CD14-positive monocyte (primary cell): ENCODE data around the gene PRCP. TPM values are rescaled to one million over a fixed set of nuclear protein-coding genes. Genes with fewer than 3 reads are reported as not detected.

Experiments used
- DNase-seq, 3 donors: peaks; one replicate each; pipeline ENCODE4 v3.0.0-alpha.2; 2011 to 2022
- H2AFZ ChIP-seq: 2 replicates; pipeline ENCODE4 v1.6.0; 2012; ENCODE audit warnings: mild to moderate bottlenecking, low read depth, low read length, inconsistent platforms; ENCODE audit not compliant: insufficient read depth, poor library complexity, severe bottlenecking
- H3K27ac ChIP-seq, 2 donors: 1 replicate in 1 of 2; 2 replicates in 1 of 2; pipeline ENCODE4 v1.5.1; 2012 to 2013; ENCODE audit warnings: low read length in 2 of 2, control low read depth in 1 of 2, inconsistent platforms in 1 of 2, low read depth in 1 of 2, mild to moderate bottlenecking in 1 of 2
- H3K27me3 ChIP-seq, 2 donors: one replicate each; pipeline versions ENCODE4 v1.6.0 to v1.6.1; 2011 to 2013; ENCODE audit warnings: low read length in 2 of 2; ENCODE audit not compliant: control insufficient read depth in 2 of 2, insufficient read depth in 2 of 2
- H3K36me3 ChIP-seq, 2 donors: replicated peaks in 1 of 2; 1 replicate in 1 of 2; 2 replicates in 1 of 2; pipeline versions ENCODE4 v1.5.1 to v1.6.1; 2012 to 2013; ENCODE audit warnings: low read length in 2 of 2, control low read depth in 1 of 2, inconsistent platforms in 1 of 2, mild to moderate bottlenecking in 1 of 2; ENCODE audit not compliant: insufficient read depth in 2 of 2, control insufficient read depth in 1 of 2
- H3K4me1 ChIP-seq, 2 donors: 1 replicate in 1 of 2; 2 replicates in 1 of 2; pipeline versions ENCODE4 v1.5.1 to v1.6.1; 2012 to 2013; ENCODE audit warnings: low read length in 2 of 2, control low read depth in 1 of 2, inconsistent platforms in 1 of 2, mild to moderate bottlenecking in 1 of 2, moderate library complexity in 1 of 2; ENCODE audit not compliant: insufficient read depth in 2 of 2, control insufficient read depth in 1 of 2
- H3K4me2 ChIP-seq: replicated peaks from 2 replicates; pipeline ENCODE3; 2012; ENCODE audit warnings: low read length, moderate library complexity, mild to moderate bottlenecking; ENCODE audit not compliant: poor library complexity, severe bottlenecking; ENCODE audit errors: extremely low read depth
- H3K4me3 ChIP-seq, 3 experiments: fragments of 200-600 bp in 1 of 3; sonication (generic) in 1 of 3; replicated peaks in 1 of 3; 1 replicate in 2 of 3; 2 replicates in 1 of 3; pipeline ENCODE4 v1.5.1; 2011 to 2013; ENCODE audit warnings: low read length in 3 of 3, mild to moderate bottlenecking in 3 of 3, control low read depth in 2 of 3, low read depth in 2 of 3, inconsistent platforms in 1 of 3, moderate library complexity in 1 of 3
- H3K79me2 ChIP-seq: 2 replicates; pipeline ENCODE4 v1.6.0; 2012; ENCODE audit warnings: mild to moderate bottlenecking, control low read depth, inconsistent platforms, low read length, moderate library complexity; ENCODE audit not compliant: insufficient read depth
- H3K9ac ChIP-seq: 2 replicates; pipeline ENCODE4 v1.6.0; 2017; ENCODE audit warnings: low read length, mild to moderate bottlenecking; ENCODE audit not compliant: insufficient read depth, poor library complexity, severe bottlenecking
- H3K9me3 ChIP-seq, 2 donors: replicated peaks in 1 of 2; 1 replicate in 1 of 2; 2 replicates in 1 of 2; pipeline versions ENCODE4 v1.5.1 to v1.6.1; 2012 to 2013; ENCODE audit warnings: low read length in 2 of 2, control low read depth in 1 of 2; ENCODE audit not compliant: control insufficient read depth in 1 of 2, insufficient read depth in 1 of 2
- H4K20me1 ChIP-seq: 2 replicates; pipeline ENCODE4 v1.6.0; 2012; ENCODE audit warnings: mild to moderate bottlenecking, low read length, control low read depth, moderate library complexity; ENCODE audit not compliant: insufficient read depth
- H3K27ac Mint-ChIP-seq, 7 donors: one replicate each; pipeline ENCODE4 v1.8.0; 2020; ENCODE audit warnings: mild to moderate bottlenecking in 7 of 7, mixed read lengths in 7 of 7, moderate library complexity in 6 of 7, inconsistent platforms in 2 of 7
- H3K27me3 Mint-ChIP-seq, 3 donors: one replicate each; pipeline ENCODE4 v1.8.0; 2021 to 2022; ENCODE audit warnings: low read depth in 3 of 3, mild to moderate bottlenecking in 3 of 3, mixed read lengths in 3 of 3, moderate library complexity in 3 of 3, inconsistent platforms in 1 of 3
- H3K36me3 Mint-ChIP-seq, 2 donors: one replicate each; pipeline ENCODE4 v1.8.0; 2020; ENCODE audit warnings: mixed read lengths in 2 of 2, inconsistent platforms in 1 of 2, mild to moderate bottlenecking in 1 of 2
- H3K4me1 Mint-ChIP-seq: one replicate; pipeline ENCODE4 v1.8.0; 2020; ENCODE audit warnings: mild to moderate bottlenecking, mixed read lengths
- H3K4me3 Mint-ChIP-seq, 2 donors: one replicate each; pipeline ENCODE4 v1.8.0; 2020; ENCODE audit warnings: mild to moderate bottlenecking in 2 of 2, mixed read lengths in 2 of 2, moderate library complexity in 1 of 2
- H3K9me3 Mint-ChIP-seq, 7 donors: one replicate each; pipeline ENCODE4 v1.8.0; 2020 to 2022; ENCODE audit warnings: mixed read lengths in 7 of 7, mild to moderate bottlenecking in 6 of 7, moderate library complexity in 6 of 7, inconsistent platforms in 2 of 7
- CTCF ChIP-seq: fragments of 200-600 bp; IDR thresholded peaks from one replicate; pipeline ENCODE4 v1.8.0; 2022; ENCODE audit warnings: antibody characterized with exemption, mild to moderate bottlenecking
- WGBS: methylation state at CpG from one replicate; pipeline ENCODE4 v1.1.5; 2013; ENCODE audit warnings: missing lambda C conversion rate; ENCODE audit not compliant: insufficient coverage; 5-methylcytosine and 5-hydroxymethylcytosine counted together
- intact Hi-C, 2 donors: fragments of 100-400 bp; cut with micrococcal nuclease; formaldehyde crosslinking; loops; one replicate each; pipeline versions ENCODE4 v1.15.0 to v1.15.1; 2023
- polyA plus RNA-seq, 3 donors: library from polyadenylated mRNA; depleted of rRNA in 1 of 3; unstranded in 2 of 3; stranded (reverse) in 1 of 3; fragments of 300-500 nt in 2 of 3; fragments of >200 nt in 1 of 3; fragmentation: Illumina TruSeq in 2 of 3; gene quantifications; 1 replicate in 2 of 3; 2 replicates in 1 of 3; pipeline ENCODE4 v1.2.3, GENCODE V29; 2012 to 2021

Gene PRCP
- polyA plus RNA-seq, 3 donors: 68.0 to 228 (median 186) TPM

- H3K4me2 ChIP-seq: no peak overlapping the region
- peaks cover 0 to 4% (median 0%) of the 10 kb centered on the region in 3 donors for H3K27me3 Mint-ChIP-seq
- WGBS: 81% methylated on average over 2 of the region's 3 CpGs
Observed at GRCh38 chr11:82794490-82794889, 105.7 kb downstream of the PRCP start.

GRCh38 chr11:82792822-82793569 is 107.2 kb downstream of the PRCP start:
- Histone ChIP-seq H3K4me3 (no peak overlapping the region), H2AFZ (no peak overlapping the region), H3K27ac (no peak overlapping the region), H3K9ac (no peak overlapping the region), H3K79me2 (no peaks in the 10 kb centered on the region), H3K4me1 (no peaks in the 10 kb centered on the region), H3K27me3 (no peaks in the 10 kb centered on the region), H3K9me3 (no peaks in the 10 kb centered on the region), H3K36me3 (no peaks in the 10 kb centered on the region), H4K20me1 (no peaks in the 10 kb centered on the region), H3K4me2 (no peak overlapping the region)
- no peak for TF ChIP-seq CTCF
- no peak for DNase-seq
- Mint-ChIP-seq H3K36me3 (no peaks in the 10 kb centered on the region), H3K27ac (no peak overlapping the region), H3K4me3 (no peak overlapping the region), H3K4me1 (no peaks in the 10 kb centered on the region), H3K27me3 (peaks cover 0 to 2% (median 0%) of the 10 kb centered on the region in 3 donors), H3K9me3 (peaks cover 0 to 3% (median 0%) of the 10 kb centered on the region in 7 donors)
- intact Hi-C loops: no loop called here
- 89% methylated on average over 4 of the region's 6 CpGs for WGBS

More at GRCh38 chr11:82794490-82794889, 105.7 kb downstream of the PRCP start:
- Histone ChIP-seq H3K36me3 (no peaks in the 10 kb centered on the region), H3K4me1 (no peaks in the 10 kb centered on the region), H3K4me3 (no peak overlapping the region), H3K27ac (no peak overlapping the region), H3K79me2 (no peaks in the 10 kb centered on the region), H3K27me3 (no peaks in the 10 kb centered on the region), H4K20me1 (no peaks in the 10 kb centered on the region), H2AFZ (no peak overlapping the region), H3K9me3 (no peaks in the 10 kb centered on the region), H3K9ac (no peak overlapping the region)
- H3K9me3 Mint-ChIP-seq: peaks cover 0 to 3% (median 0%) of the 10 kb centered on the region in 7 donors
- H3K27ac Mint-ChIP-seq: no peak overlapping the region
- H3K36me3 Mint-ChIP-seq: no peaks in the 10 kb centered on the region
- no peak overlapping the region for H3K4me3 Mint-ChIP-seq
- no peak for TF ChIP-seq CTCF
- no peaks in the 10 kb centered on the region for H3K4me1 Mint-ChIP-seq
- DNase-seq: no peak
- intact Hi-C loops: no loop called here
